H9 (cell line): ENCODE measurements around the gene WDR89. TPM values are rescaled to one million over a fixed set of nuclear protein-coding genes. Genes with fewer than 3 reads are reported as not detected.

Source experiments
- DNase-seq: peaks from one replicate; pipeline ENCODE4 v3.0.0-alpha.2; 2017
- H2AFZ ChIP-seq: one replicate; pipeline ENCODE4 v1.6.1; 2013; ENCODE audit warnings: mild to moderate bottlenecking, low read length, control low read depth, moderate library complexity
- H2AK5ac ChIP-seq: 2 replicates; pipeline ENCODE4 v1.6.1; 2013; ENCODE audit warnings: low read length, control low read depth, mixed read lengths; ENCODE audit not compliant: insufficient read length
- H2BK120ac ChIP-seq: one replicate; pipeline ENCODE4 v1.6.1; 2013; ENCODE audit warnings: low read depth, mild to moderate bottlenecking, low read length, control low read depth, inconsistent platforms; ENCODE audit not compliant: poor library complexity, severe bottlenecking
- H2BK12ac ChIP-seq: 2 replicates; pipeline ENCODE4 v1.6.1; 2013; ENCODE audit warnings: low read length, control low read depth, mixed read lengths, low read depth; ENCODE audit not compliant: insufficient read length
- H2BK15ac ChIP-seq: 2 replicates; pipeline ENCODE4 v1.6.1; 2013; ENCODE audit warnings: low read depth, low read length, control low read depth
- H2BK20ac ChIP-seq: one replicate; pipeline ENCODE4 v1.6.1; 2013; ENCODE audit warnings: low read depth, mild to moderate bottlenecking, low read length, control low read depth, inconsistent platforms; ENCODE audit not compliant: poor library complexity, severe bottlenecking
- H2BK5ac ChIP-seq: 2 replicates; pipeline ENCODE4 v1.6.1; 2013; ENCODE audit warnings: low read length, control low read depth, mixed read lengths; ENCODE audit not compliant: insufficient read length
- H3K14ac ChIP-seq: 2 replicates; pipeline ENCODE4 v1.6.1; 2013; ENCODE audit warnings: low read length, control low read depth; ENCODE audit not compliant: insufficient read depth
- H3K18ac ChIP-seq: 2 replicates; pipeline ENCODE4 v1.6.1; 2013; ENCODE audit warnings: low read depth, mild to moderate bottlenecking, mixed read lengths, low read length, control low read depth; ENCODE audit not compliant: insufficient read length
- H3K23ac ChIP-seq: 2 replicates; pipeline ENCODE4 v1.6.1; 2013; ENCODE audit warnings: low read length, control low read depth, mixed read lengths, low read depth; ENCODE audit not compliant: insufficient read length
- H3K23me2 ChIP-seq: 2 replicates; pipeline ENCODE4 v1.6.1; 2013; ENCODE audit warnings: low read depth, mild to moderate bottlenecking, mixed read lengths, low read length, control low read depth; ENCODE audit not compliant: insufficient read length, poor library complexity, severe bottlenecking
- H3K27ac ChIP-seq: 2 replicates; pipeline ENCODE4 v1.5.1; 2013; ENCODE audit warnings: low read length, control low read depth, mixed read lengths, low read depth; ENCODE audit not compliant: insufficient read length
- H3K27me3 ChIP-seq: 2 replicates; pipeline ENCODE4 v1.6.1; 2013; ENCODE audit warnings: low read length, control low read depth, inconsistent platforms; ENCODE audit not compliant: insufficient read depth
- H3K4ac ChIP-seq: 2 replicates; pipeline ENCODE4 v1.6.1; 2013; ENCODE audit warnings: low read depth, mild to moderate bottlenecking, control low read depth, inconsistent platforms, low read length, moderate library complexity
- H3K4me1 ChIP-seq: 2 replicates; pipeline ENCODE4 v1.6.1; 2013; ENCODE audit warnings: low read length, control low read depth, inconsistent platforms; ENCODE audit not compliant: insufficient read depth
- H3K4me2 ChIP-seq: 2 replicates; pipeline ENCODE4 v1.6.1; 2013; ENCODE audit warnings: low read length, control low read depth, mixed read lengths; ENCODE audit not compliant: insufficient read length, insufficient read depth
- H3K56ac ChIP-seq: 2 replicates; pipeline ENCODE4 v1.6.1; 2013; ENCODE audit warnings: low read depth, mild to moderate bottlenecking, mixed read lengths, low read length, control low read depth; ENCODE audit not compliant: insufficient read length
- H3K79me1 ChIP-seq: 2 replicates; pipeline ENCODE4 v1.6.1; 2013; ENCODE audit warnings: low read depth, mild to moderate bottlenecking, moderate library complexity, low read length, control low read depth, inconsistent platforms; ENCODE audit not compliant: insufficient read depth, poor library complexity, severe bottlenecking
- H3K79me2 ChIP-seq: 2 replicates; pipeline ENCODE4 v1.6.1; 2013; ENCODE audit warnings: low read length, control low read depth, inconsistent platforms; ENCODE audit not compliant: insufficient read depth
- H3K9ac ChIP-seq: 2 replicates; pipeline ENCODE4 v1.6.1; 2013; ENCODE audit warnings: low read length, control low read depth, mixed read lengths; ENCODE audit not compliant: insufficient read length; ENCODE audit errors: extremely low read depth
- H3K9me3 ChIP-seq: one replicate; pipeline ENCODE4 v1.6.1; 2013; ENCODE audit warnings: low read depth, low read length, inconsistent platforms; ENCODE audit not compliant: control insufficient read depth
- H3T11ph ChIP-seq: one replicate; pipeline ENCODE4 v1.6.1; 2013; ENCODE audit warnings: mild to moderate bottlenecking, low read length, control low read depth, inconsistent platforms
- H4K20me1 ChIP-seq: one replicate; pipeline ENCODE4 v1.6.1; 2013; ENCODE audit not compliant: control insufficient read depth, insufficient read length, insufficient read depth
- H4K5ac ChIP-seq: 2 replicates; pipeline ENCODE4 v1.6.1; 2013; ENCODE audit warnings: low read depth, mild to moderate bottlenecking, mixed read lengths, low read length, control low read depth; ENCODE audit not compliant: insufficient read length
- H4K8ac ChIP-seq: replicated peaks from 2 replicates; pipeline ENCODE4 v1.6.1; 2013; ENCODE audit warnings: low read length, control low read depth, mixed read lengths, low read depth; ENCODE audit not compliant: insufficient read length
- H4K91ac ChIP-seq: 2 replicates; pipeline ENCODE4 v1.6.1; 2013; ENCODE audit warnings: low read depth, mild to moderate bottlenecking, moderate library complexity, mixed read lengths, low read length, control low read depth; ENCODE audit not compliant: insufficient read length
- H3K27ac Mint-ChIP-seq, 3 experiments: 2 replicates in 2 of 3; 3 replicates in 1 of 3; pipeline ENCODE4 v1.8.0; 2020 to 2021; ENCODE audit warnings: mixed read lengths in 3 of 3, mild to moderate bottlenecking in 1 of 3, moderate library complexity in 1 of 3
- H3K27me3 Mint-ChIP-seq: 2 replicates; pipeline ENCODE4 v1.8.0; 2021; ENCODE audit warnings: low read depth, mild to moderate bottlenecking, moderate library complexity, mixed read lengths
- H3K36me3 Mint-ChIP-seq, 3 experiments: 2 replicates in 2 of 3; 3 replicates in 1 of 3; pipeline ENCODE4 v1.8.0; 2020 to 2021; ENCODE audit warnings: low read depth in 3 of 3, mixed read lengths in 3 of 3; ENCODE audit not compliant: insufficient read depth in 1 of 3
- H3K4me1 Mint-ChIP-seq, 2 experiments: 2 replicates each; pipeline ENCODE4 v1.8.0; 2020; ENCODE audit warnings: mixed read lengths in 2 of 2
- H3K4me3 Mint-ChIP-seq, 2 experiments: 2 replicates in 1 of 2; 3 replicates in 1 of 2; pipeline ENCODE4 v1.8.0; 2020 to 2021; ENCODE audit warnings: mild to moderate bottlenecking in 2 of 2, mixed read lengths in 2 of 2, moderate library complexity in 1 of 2
- H3K9me3 Mint-ChIP-seq, 2 experiments: 2 replicates in 1 of 2; 3 replicates in 1 of 2; pipeline ENCODE4 v1.8.0; 2020; ENCODE audit warnings: mild to moderate bottlenecking in 2 of 2, mixed read lengths in 2 of 2, moderate library complexity in 1 of 2
- CTCF ChIP-seq: fragments of 200-600 bp; sonication (generic); conservative IDR thresholded peaks from 3 replicates; pipeline ENCODE4 v1.8.0; 2021; ENCODE audit warnings: antibody characterized with exemption, mild to moderate bottlenecking
- WGBS: extraction: QIAGEN DNeasy Blood & Tissue Kit; methylation state at CpG from one replicate; pipeline ENCODE4 v1.1.7; 2013; ENCODE audit warnings: missing lambda C conversion rate, low lambda C conversion rate, mixed read lengths; ENCODE audit not compliant: insufficient read length; ENCODE audit errors: extremely low coverage; 5-methylcytosine and 5-hydroxymethylcytosine counted together
- total RNA-seq: library from RNA; stranded (reverse); gene quantifications from 2 replicates; pipeline ENCODE4 v1.2.1, GENCODE V29; 2021

The WDR89 gene
- total RNA-seq, 1 experiment from 2014 or later: 24.0 TPM

GRCh38 chr14:63633801-63634200, 7.9 kb downstream of the WDR89 start:
- Histone ChIP-seq H3K9me3 (no peaks in the 10 kb centered on the region), H4K20me1 (no peaks in the 10 kb centered on the region), H3K9ac (no peak overlapping the region), H3K4me1 (no peaks in the 10 kb centered on the region), H2BK12ac (no peak overlapping the region), H2AFZ (no peak overlapping the region), H2AK5ac (no peak overlapping the region), H3K27me3 (no peaks in the 10 kb centered on the region), H3K4me2 (no peak overlapping the region), H2BK120ac (no peak overlapping the region), H4K91ac (no peak overlapping the region), H4K5ac (no peak overlapping the region), H3K56ac (no peak overlapping the region), H3K27ac (no peak overlapping the region), H2BK15ac (no peak overlapping the region), H2BK5ac (no peak overlapping the region), H3K79me1 (peaks cover 5% of the 10 kb centered on the region), H3K4ac (no peak overlapping the region), H4K8ac (no peak overlapping the region), H2BK20ac (no peak overlapping the region), H3K14ac (no peak overlapping the region), H3K18ac (no peak overlapping the region), H3T11ph (no peak overlapping the region), H3K23me2 (no peaks in the 10 kb centered on the region), H3K79me2 (peaks cover 26% of the 10 kb centered on the region; the same call in 1 of the 2 replicates), H3K23ac (no peak overlapping the region)
- no peak for DNase-seq
- Mint-ChIP-seq H3K27ac (no peak overlapping the region), H3K36me3 (peaks cover 35 to 43% (median 38%) of the 10 kb centered on the region in 3 experiments), H3K4me3 (no peak overlapping the region), H3K4me1 (peaks cover 4% of the 10 kb centered on the region in 2 experiments; a peak in 3 of 4 replicates), H3K27me3 (no peaks in the 10 kb centered on the region), H3K9me3 (peaks cover 19 to 26% of the 10 kb centered on the region in 2 experiments)
- TF ChIP-seq CTCF: no peak
- no CpG with 5 or more reads among the region's 7 CpGs for WGBS
